ENCODE data around the gene ACP4.
"Not testable (repeated sequence)": the region's sequence is repeated elsewhere in the genome, so short reads cannot be mapped to it uniquely, and the experiment has no call there.

Gene ACP4

GRCh38 chr19:50777830-50778303, 12.3 kb upstream of the ACP4 start:
- peak; percentile 24 for DNase-seq

DNA sequence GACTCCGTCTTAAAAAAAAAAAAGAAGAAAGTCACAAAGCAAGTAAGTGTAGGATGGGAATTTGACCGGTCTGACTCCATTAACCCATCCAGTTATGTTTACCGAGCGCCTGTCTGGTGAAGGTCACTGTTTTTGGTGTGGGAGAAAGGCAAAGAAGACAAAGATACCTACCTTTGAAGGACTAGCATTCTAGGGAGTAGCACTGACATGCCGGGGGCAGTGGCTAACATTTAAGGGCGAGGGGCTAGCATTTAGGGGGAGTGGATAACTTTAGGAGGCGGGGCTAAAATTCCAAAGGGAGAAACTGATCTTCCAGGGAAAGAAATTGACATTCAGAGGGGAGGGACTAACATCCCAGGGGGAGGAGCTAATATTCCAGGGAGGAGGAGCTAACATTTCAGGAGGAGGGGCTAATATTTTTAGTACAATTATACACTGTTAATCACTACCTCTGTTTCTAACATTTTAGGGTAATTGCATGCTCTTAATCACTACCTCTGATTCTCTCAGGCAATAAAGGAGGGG, 11.2 kb upstream of the ACP4 start:
- no peak for DNase-seq

DNA sequence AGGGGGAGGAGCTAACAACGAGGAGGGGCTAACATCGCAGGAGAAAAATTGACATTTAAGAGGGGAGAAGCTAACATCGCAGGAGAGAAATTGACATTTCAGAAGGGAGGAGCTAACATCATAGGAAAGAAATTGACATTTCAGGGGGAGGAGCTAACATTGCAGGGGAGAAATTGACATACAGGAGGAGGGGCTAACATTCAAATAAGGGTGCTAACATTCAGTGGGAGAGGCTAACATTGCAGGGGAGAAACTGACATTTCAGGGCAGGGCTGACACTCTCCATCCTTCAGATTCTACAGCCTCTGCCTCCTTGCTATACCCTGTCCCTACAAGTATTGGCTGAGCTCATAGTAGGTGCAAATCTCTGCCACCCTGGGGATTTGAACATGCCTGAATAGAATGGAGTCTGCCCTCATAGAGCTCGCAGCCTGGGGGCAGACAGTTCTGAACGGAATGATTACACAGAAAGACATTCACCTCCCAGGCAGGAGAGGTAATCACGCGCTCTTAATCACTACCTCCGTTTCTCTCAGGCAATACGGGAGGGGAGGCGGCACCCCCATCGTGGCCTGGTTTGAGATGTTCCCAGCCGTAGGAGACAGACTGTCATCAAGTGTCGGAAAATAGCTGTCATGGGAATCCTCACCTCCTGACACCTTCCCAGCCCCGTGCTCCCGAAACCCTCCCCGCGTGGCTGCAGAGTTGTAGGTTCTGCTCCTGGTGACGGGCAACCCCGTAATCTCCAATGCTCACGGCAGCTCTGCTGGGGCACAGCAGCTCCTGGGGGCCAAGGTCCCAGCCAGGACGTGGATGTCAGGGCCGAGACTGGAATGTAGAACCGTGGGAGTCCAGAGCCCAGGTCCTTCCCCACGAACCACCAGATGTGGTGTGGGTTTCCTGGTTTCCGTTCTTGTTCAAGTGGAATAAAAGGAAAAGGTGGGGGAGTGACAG, 10.4 kb upstream of the ACP4 start:
- no peak for DNase-seq

GRCh38 chr19:50780753-50781435, 9.3 kb upstream of the ACP4 start:
- DNase-seq, result no peak

GRCh38 chr19:50783848-50784152, 6.4 kb upstream of the ACP4 start:
- DNase-seq, result not testable (repeated sequence)

DNA sequence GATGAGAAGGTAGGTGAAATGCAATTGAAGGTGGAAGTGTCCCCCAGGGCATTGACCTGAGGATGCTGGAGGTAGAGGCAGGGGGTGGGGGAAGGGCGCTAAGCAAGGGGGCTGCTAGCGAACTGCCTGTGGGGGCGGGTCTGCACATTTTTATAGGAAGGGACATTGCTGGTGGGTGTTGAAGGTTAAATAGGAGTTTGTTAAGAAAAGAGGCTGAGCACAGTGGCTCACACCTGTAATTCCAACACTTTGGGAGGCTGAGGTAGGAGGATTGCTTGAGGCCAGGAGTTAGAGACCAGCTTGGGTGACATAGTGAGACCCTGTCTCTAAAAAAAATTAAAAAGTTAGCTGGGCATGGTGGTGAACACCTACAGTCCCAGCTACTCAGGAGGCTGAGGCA, 5.5 kb upstream of the ACP4 start:
- no peak for DNase-seq

DNA sequence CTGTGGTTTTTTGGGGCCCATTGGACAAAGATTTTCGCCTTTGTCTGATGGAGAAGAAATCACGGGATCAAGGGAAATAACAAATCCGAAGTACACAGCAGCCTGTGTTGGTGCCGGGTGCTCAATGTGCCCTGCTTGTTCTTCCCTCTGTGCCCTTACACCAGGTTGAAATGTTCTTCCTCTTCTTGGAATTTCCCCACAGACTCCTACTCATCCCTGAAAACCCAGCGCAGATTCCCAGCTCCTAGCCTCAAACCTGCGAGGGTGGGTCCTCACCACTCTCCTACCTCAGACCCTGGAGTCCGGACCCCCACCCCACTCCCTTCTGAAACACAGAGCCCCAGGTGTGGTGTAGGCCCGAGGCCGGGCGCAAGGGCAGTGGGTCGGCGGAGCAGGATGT, 4.9 kb upstream of the ACP4 start:
- DNase-seq, result no peak

GRCh38 chr19:50790922-50791467, 780 bp downstream of the ACP4 start:
- DNase-seq, result no peak

DNA sequence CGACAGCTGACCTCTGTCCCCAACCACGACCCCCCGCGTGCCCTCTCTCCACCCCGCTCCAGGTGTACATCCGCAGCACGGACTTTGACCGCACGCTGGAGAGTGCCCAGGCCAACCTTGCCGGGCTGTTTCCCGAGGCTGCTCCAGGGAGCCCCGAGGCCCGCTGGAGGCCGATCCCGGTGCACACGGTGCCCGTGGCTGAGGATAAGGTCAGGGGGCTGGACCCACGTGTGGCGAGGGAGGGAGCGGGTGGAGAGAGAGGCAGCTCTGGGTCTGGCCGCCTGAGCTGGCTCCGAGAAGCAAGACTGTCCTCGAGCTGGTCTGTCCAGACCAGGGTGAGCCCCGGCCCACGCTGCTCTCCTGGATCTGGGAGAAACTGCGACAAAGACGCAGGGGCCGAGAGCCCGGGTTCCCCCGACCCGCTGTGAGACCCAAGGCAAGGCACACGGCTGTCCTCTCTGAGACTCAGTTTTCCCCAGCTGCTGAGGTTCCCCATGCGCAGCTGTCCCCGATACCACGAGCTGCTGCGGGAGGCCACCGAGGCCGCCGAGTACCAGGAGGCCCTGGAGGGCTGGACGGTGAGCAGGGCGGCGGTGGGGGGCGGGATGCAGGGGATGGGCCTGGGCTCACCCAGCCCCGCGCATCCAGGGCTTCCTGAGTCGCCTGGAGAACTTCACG, 1.5 kb downstream of the ACP4 start:
- DNase-seq, result no peak

GRCh38 chr19:50792272-50793250, 2.3 kb downstream of the ACP4 start:
- DNase-seq, result no peak

DNA sequence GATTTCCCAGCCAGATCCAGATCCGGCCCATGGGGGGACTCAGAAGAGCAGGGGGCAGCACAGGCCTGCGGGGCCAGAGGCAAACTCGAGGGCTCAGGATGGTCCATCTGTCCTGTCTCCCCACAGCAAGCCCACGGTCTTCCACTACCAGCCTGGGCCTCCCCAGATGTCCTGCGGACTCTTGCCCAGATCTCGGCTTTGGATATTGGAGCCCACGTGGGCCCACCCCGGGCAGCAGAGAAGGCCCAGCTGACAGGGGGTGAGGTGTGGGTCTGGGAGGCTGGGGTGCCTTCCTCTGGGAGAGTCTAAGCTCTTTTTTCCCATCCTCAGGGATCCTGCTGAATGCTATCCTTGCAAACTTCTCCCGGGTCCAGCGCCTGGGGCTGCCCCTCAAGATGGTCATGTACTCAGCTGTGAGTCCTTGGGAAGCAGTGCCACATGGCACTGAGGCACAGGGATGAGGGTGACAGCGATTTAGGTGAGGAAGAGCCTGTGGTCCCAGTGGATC, 3.4 kb downstream of the ACP4 start:
- no peak for DNase-seq

GRCh38 chr19:50794074-50794875, 4.1 kb downstream of the ACP4 start:
- DNase-seq, result no peak

DNA sequence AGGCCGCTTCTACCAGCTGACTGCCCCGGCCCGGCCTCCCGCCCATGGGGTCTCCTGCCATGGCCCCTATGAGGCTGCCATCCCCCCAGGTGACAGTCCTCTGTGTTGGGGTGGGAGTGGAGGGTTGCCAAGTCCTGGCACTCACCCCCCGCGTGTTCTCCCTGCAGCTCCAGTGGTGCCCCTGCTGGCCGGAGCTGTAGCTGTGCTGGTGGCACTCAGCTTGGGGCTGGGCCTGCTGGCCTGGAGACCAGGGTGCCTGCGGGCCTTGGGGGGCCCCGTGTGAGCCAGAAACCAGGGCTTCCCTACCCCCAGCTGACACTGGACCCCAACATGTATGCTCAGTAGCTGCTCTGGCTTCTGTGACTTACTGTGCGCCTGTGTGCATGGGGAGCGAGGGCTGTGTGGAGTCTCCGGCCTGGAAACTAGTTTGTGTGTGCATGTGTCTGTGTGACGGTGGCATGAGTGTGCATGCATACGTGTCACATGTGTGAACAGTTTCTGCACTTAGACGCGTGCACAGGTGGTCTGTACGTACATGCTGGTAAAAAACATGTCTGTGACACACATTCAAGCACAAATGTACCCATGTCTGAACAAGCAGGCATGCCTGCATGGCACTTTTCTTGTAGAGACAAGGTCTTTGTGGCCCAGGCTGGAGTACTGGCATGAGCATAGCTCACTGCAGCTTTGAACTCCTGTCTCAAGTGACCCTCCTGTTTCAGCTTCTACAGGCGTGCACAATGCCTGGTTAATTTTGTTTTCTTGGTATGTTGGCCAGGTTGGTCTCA, 4.9 kb downstream of the ACP4 start:
- no peak for DNase-seq

- no peak for DNase-seq
Measured at GRCh38 chr19:50795664-50796073, 5.5 kb downstream of the ACP4 start.

- no peak for DNase-seq
Measured at GRCh38 chr19:50796128-50796633, 6.0 kb downstream of the ACP4 start.

DNA sequence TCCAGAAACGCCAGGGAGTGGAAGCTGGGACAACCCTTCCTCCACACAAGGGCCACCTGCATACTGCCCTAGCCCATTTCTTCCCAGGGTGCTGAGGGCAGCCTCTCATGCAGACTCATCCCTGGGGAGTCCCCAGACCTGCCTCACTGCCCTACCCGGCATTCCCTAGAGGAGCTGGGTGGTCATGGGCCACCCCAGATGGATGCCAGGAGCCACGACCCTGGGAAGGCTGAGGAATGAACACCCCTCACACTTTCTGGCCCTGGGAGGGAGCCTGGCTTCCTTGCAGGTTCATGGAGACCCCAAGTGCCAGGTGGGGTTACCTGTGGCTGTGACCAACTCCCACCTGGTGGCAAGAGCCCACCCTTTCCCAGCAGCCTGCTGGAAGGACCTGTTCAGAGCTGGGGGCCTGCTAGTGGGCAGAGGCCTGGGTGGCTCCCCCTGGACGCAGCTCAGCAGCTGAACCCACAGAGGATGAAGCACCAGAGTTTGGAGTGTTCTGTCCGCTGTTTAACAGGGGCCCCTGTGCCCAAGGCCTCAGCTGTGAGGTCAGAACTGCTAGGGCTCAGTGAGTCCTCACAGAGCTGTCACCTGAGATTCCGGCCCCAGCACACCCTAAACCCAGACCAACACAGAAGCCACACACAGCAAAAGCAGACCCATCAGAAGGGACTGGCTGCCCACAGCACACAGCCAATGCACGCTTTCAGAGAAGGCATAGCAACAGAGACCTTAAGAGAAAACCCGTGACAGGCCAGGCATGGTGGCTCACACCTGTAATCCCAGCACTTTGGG, 6.6 kb downstream of the ACP4 start:
- no peak for DNase-seq

DNA sequence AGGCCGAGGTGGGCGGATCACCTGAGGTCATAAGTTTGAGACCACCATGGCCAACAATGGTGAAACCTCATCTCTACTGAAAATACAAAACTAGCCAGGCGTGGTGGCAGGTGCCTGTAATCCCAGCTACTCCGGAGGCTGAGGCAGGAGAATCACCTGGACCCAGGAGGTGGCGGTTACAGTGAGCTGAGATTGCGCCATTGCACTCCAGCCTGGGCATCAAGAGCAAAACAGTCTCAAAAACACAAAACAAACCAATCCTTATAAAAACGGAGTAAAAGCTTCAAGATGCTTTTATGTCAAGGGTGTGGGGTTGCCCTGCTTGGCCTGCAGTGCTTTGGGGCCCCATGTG, 7.2 kb downstream of the ACP4 start:
- no peak for DNase-seq

GRCh38 chr19:50797781-50798658, 7.8 kb downstream of the ACP4 start:
- no peak for DNase-seq
